AG10803 (cell line): ENCODE results near the gene AMTN.
"Not testable (repeated sequence)": the region's sequence is repeated elsewhere in the genome, so short reads cannot be mapped to it uniquely, and the experiment has no call there.

Source experiments
- DNase-seq: peaks from one replicate; pipeline ENCODE4 v3.0.0; 2010; ENCODE audit warnings: low read depth
- H3K4me3 ChIP-seq: 2 replicates; pipeline ENCODE4 v1.5.1; 2011; ENCODE audit warnings: mild to moderate bottlenecking, low read length, control low read depth
- CTCF ChIP-seq: conservative IDR thresholded peaks from 2 replicates; pipeline ENCODE4 v1.5.1; 2011; ENCODE audit warnings: mild to moderate bottlenecking, low read length, control low read depth, inconsistent platforms

Gene AMTN

GRCh38 chr4:70531981-70532380 lies 13.6 kb downstream of the AMTN start:
- H3K4me3 ChIP-seq: no peak overlapping the region
- DNase-seq: no peak
- peak; percentile 11; the same call in 1 of the 2 replicates for TF ChIP-seq CTCF

GRCh38 chr4:70533211-70533610 lies 14.8 kb downstream of the AMTN start:
- DNase-seq: no peak
- TF ChIP-seq CTCF: no peak
- H3K4me3 ChIP-seq: no peak overlapping the region

GRCh38 chr4:70533791-70534190 lies 15.4 kb downstream of the AMTN start:
- no peak for TF ChIP-seq CTCF
- DNase-seq: no peak
- no peak overlapping the region for H3K4me3 ChIP-seq

- H3K4me3 ChIP-seq, DNase-seq: not testable (repeated sequence)
These were observed 16.5 kb downstream of the AMTN start for GRCh38 chr4:70534886-70535285.

GRCh38 chr4:70538869-70539268 lies 20.5 kb downstream of the AMTN start:
- no peak overlapping the region for H3K4me3 ChIP-seq
- DNase-seq: no peak
- no peak for TF ChIP-seq CTCF

GRCh38 chr4:70544279-70544868 lies 26.0 kb downstream of the AMTN start:
- H3K4me3 ChIP-seq: no peak overlapping the region
- peak; percentile 14 for DNase-seq
- TF ChIP-seq CTCF: peak; percentile 59

- no peak for TF ChIP-seq CTCF
- H3K4me3 ChIP-seq: no peak overlapping the region
- DNase-seq: peak; percentile 4
These were observed 38.5 kb downstream of the AMTN start for GRCh38 chr4:70556856-70557255.
